ENCODE results near the gene PTPN23.

- TF ChIP-seq GATA2 (IDR thresholded peaks at IDR 0.05; ENCODE audit: low read depth, low read length), result no peak
- TF ChIP-seq GATA3 (IDR thresholded peaks at IDR 0.05; ENCODE audit: low read depth, low read length), result no peak
Measured at GRCh38 chr3:47347217-47347801, 33.5 kb upstream of the PTPN23 start.
